ENCODE results near the gene TNS3.

GRCh38 chr7:47350425-47350824 lies 231.5 kb downstream of the TNS3 start:
- TF ChIP-seq EZH2 (IDR thresholded peaks at IDR 0.05; ENCODE audit: low read depth), result no peak
- no peak for TF ChIP-seq CTCF (conservative IDR thresholded peaks at IDR 0.05)
